Lower lobe of right lung (tissue), 2 donors: Measurements from ENCODE around the gene CACNA1E. TPM values are rescaled to one million over a fixed set of nuclear protein-coding genes. Genes with fewer than 3 reads are reported as not detected.

Source experiments
- ATAC-seq, 2 donors: fragments of 200-7000 bp; cut with Tn5 transposase; one replicate each; pipeline ENCODE4 v1.9.1; 2020 to 2022; ENCODE audit warnings: mild to moderate bottlenecking in 2 of 2, moderate library complexity in 2 of 2
- DNase-seq: peaks from one replicate; pipeline ENCODE4 v3.0.0-alpha.2; 2020
- H3K27ac ChIP-seq: fragments of 200-600 bp; one replicate; pipeline ENCODE4 v1.8.0; 2022
- H3K27me3 ChIP-seq: fragments of 200-600 bp; one replicate; pipeline ENCODE4 v1.8.0; 2022; ENCODE audit warnings: low read depth
- H3K36me3 ChIP-seq: fragments of 200-600 bp; one replicate; pipeline ENCODE4 v1.8.0; 2022; ENCODE audit warnings: mild to moderate bottlenecking
- H3K4me1 ChIP-seq: fragments of 200-600 bp; one replicate; pipeline ENCODE4 v1.8.0; 2022
- H3K4me3 ChIP-seq: fragments of 200-600 bp; one replicate; pipeline ENCODE4 v1.8.0; 2022; ENCODE audit warnings: mild to moderate bottlenecking
- H3K9me3 ChIP-seq: fragments of 200-600 bp; one replicate; pipeline ENCODE4 v1.8.0; 2022
- intact Hi-C: fragments of 100-400 bp; cut with DNase I; formaldehyde crosslinking; loops from one replicate; pipeline ENCODE4 v1.11.0; 2022
- total RNA-seq: library from RNA; stranded (reverse); fragmentation: NEBNext Ultra II Directional; extraction: Animal tissue kit (Norgen Biotek cat#: 25700); gene quantifications from one replicate; pipeline ENCODE4 v1.2.1, GENCODE V29; 2021
- TF ChIP-seq, protein P1 (sequence below): fragments of 200-600 bp; IDR thresholded peaks from one replicate; pipeline ENCODE4 v1.8.0; 2022; ENCODE audit warnings: antibody characterized with exemption, mild to moderate bottlenecking
- donor health status: DM: no; HTN: yes; CAD: no; lungs with severe emphysema.

The CACNA1E gene
- total RNA-seq, 1 donor from 2014 or later = 0.27 TPM

DNA sequence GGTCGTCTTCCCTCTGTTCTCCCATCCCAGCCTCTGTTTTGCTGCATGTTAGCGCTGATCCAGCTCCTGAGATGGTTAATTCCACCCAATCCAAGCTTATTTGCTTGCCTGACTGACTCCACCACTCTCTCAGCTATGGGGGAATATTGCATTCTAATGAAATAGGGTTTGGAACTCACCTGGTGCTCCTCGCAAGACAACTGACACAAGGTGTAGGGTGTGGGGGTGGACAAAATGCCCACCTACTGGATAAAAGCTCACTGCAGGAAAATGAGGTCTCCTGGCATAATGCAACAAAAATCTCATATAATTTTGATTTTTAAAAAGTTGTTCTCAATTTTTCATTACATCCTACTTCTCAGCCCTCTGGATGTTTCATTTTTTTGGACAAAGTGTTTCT is 319.1 kb downstream of the CACNA1E start:
- no peaks in the 10 kb centered on the region for H3K4me1 ChIP-seq
- TF ChIP-seq, protein P1, sequence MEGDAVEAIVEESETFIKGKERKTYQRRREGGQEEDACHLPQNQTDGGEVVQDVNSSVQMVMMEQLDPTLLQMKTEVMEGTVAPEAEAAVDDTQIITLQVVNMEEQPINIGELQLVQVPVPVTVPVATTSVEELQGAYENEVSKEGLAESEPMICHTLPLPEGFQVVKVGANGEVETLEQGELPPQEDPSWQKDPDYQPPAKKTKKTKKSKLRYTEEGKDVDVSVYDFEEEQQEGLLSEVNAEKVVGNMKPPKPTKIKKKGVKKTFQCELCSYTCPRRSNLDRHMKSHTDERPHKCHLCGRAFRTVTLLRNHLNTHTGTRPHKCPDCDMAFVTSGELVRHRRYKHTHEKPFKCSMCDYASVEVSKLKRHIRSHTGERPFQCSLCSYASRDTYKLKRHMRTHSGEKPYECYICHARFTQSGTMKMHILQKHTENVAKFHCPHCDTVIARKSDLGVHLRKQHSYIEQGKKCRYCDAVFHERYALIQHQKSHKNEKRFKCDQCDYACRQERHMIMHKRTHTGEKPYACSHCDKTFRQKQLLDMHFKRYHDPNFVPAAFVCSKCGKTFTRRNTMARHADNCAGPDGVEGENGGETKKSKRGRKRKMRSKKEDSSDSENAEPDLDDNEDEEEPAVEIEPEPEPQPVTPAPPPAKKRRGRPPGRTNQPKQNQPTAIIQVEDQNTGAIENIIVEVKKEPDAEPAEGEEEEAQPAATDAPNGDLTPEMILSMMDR = no peak
- ATAC-seq (no peak), DNase-seq (no peak)
- no peak overlapping the region for H3K27ac ChIP-seq
- no peaks in the 10 kb centered on the region for H3K36me3 ChIP-seq
- no peaks in the 10 kb centered on the region for H3K9me3 ChIP-seq
- H3K4me3 ChIP-seq = no peak overlapping the region
- intact Hi-C loops = no loop called here
- H3K27me3 ChIP-seq = no peaks in the 10 kb centered on the region

DNA sequence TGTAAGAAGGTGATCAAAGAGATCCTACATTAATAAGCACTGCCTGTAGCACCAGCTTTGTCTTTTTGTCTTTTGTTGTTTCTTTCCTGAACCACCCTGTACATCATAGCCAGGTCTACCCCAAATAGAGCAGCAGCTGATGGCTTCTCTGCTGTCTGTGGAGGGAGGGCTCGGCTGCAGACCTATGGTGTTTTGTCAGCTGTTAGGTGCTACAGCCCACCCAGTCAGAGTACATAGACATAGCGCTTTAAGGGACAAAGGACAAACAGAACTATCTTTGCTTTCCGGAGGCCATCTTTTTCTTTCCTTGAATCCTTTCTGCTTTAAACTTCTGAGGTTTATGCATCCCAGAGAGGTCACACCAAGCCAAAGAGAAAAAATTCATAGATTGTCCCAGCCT is 320.1 kb downstream of the CACNA1E start:
- Histone ChIP-seq H3K4me3 (no peak overlapping the region), H3K36me3 (no peaks in the 10 kb centered on the region), H3K27ac (no peak overlapping the region), H3K9me3 (no peaks in the 10 kb centered on the region), H3K4me1 (no peaks in the 10 kb centered on the region), H3K27me3 (no peaks in the 10 kb centered on the region)
- ATAC-seq (no peak), DNase-seq (no peak)
- intact Hi-C loops = no loop called here
- TF ChIP-seq, protein P1 = no peak

DNA sequence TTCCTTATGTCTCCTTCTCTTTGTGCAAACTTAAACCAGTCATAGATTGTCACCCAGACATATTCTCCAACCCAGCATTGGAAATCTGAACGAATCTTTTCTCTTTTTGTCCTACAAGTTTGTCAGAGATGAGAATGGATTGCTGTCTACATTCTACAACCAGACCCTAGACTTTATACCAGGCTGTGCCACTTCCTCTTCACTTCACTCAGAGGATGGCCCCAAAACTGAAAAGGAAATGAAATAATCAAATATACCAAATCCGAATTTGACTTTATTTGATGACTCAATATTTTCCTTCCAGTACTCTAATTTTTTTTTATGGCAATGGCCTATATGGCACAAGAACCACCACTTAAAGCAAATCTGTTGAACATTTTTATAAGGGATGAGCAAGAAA is 321.7 kb downstream of the CACNA1E start:
- no peak overlapping the region for H3K27ac ChIP-seq
- DNase-seq (no peak), ATAC-seq (no peak)
- H3K27me3 ChIP-seq = no peaks in the 10 kb centered on the region
- no peaks in the 10 kb centered on the region for H3K36me3 ChIP-seq
- intact Hi-C loops = no loop called here
- H3K4me3 ChIP-seq = no peak overlapping the region
- no peaks in the 10 kb centered on the region for H3K4me1 ChIP-seq
- TF ChIP-seq, protein P1 = no peak
- H3K9me3 ChIP-seq = no peaks in the 10 kb centered on the region

DNA sequence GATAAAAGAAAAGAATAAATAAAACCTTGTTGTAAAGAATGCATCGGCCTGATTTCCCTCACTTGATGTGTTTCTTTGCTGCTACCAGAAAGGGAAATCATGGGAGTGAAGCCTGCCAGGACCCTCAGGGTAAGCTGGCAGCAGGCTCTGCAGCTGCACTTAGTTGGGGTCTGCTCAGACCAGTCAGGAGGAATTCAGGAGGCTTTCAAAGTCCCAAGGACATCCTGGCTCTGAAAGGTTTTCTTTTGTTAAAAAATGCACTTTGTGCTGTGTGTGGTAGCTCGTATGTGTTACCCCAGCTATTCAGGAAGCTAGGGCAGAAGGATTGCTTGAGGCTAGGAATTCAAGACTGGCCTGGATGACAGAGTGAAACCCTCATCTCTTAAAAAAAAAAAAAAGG is 323.4 kb downstream of the CACNA1E start:
- H3K36me3 ChIP-seq = no peaks in the 10 kb centered on the region
- no peak overlapping the region for H3K27ac ChIP-seq
- no peaks in the 10 kb centered on the region for H3K4me1 ChIP-seq
- DNase-seq (no peak), ATAC-seq (no peak)
- H3K9me3 ChIP-seq = no peaks in the 10 kb centered on the region
- no peaks in the 10 kb centered on the region for H3K27me3 ChIP-seq
- H3K4me3 ChIP-seq = no peak overlapping the region
- TF ChIP-seq, protein P1 = no peak
- intact Hi-C loops = no loop called here

DNA sequence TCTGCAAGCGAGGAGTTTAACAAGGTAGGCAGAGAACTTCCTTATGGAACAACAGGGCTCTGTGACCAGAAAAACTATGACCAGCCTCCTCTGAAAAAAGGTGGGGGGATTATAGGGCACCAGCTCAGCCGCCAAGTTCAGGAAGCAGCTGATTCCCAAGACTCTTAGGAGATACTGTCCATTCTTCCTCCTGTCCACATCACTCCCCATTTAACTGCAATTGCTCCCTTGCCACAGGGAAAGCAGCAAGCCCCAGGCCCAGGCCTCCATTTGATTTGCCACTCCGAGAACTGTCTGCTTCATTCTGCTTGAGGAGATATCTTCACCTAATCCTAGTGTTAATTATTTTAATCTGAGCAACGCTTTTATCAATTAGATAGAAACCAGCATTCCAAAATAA is 323.9 kb downstream of the CACNA1E start:
- TF ChIP-seq, protein P1 = no peak
- Histone ChIP-seq H3K27me3 (no peaks in the 10 kb centered on the region), H3K4me3 (no peak overlapping the region), H3K9me3 (no peaks in the 10 kb centered on the region), H3K36me3 (no peaks in the 10 kb centered on the region), H3K27ac (no peak overlapping the region), H3K4me1 (no peaks in the 10 kb centered on the region)
- DNase-seq (no peak), ATAC-seq (no peak)
- intact Hi-C loops = no loop called here

DNA sequence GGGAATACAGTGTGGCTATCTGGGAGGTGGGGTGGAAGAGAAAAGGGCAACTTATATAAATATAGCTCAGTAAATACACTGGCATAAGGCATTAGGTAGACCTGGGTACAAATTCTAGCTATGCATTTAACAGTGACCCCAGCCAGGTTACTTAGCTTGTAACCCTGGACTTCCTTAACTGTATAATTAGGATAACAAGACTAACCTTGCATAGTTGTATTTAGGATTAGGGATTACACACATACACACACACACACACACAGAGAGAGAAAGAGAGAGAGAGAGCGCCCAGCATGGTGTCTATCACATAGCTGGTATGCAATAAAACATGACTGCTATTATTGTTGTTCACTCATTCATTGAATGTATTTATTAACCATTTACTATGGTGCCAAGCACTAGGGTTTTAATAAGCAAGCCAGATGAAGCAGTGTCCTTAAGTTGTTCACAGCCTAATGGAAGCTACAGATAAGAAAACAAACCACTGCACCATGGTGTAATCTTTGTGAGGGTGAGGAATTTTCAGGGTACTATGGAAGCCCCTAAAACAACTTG is 326.8 kb downstream of the CACNA1E start:
- no peaks in the 10 kb centered on the region for H3K4me1 ChIP-seq
- H3K4me3 ChIP-seq = no peak overlapping the region
- H3K27me3 ChIP-seq = no peaks in the 10 kb centered on the region
- no peak for ATAC-seq
- H3K27ac ChIP-seq = no peak overlapping the region
- H3K36me3 ChIP-seq = no peaks in the 10 kb centered on the region
- no peaks in the 10 kb centered on the region for H3K9me3 ChIP-seq
- intact Hi-C loops = no loop called here
- TF ChIP-seq, protein P1 = no peak
- DNase-seq = no peak
